Natural killer cell (primary cell): ENCODE results near the gene FKBP1A. TPM values are rescaled to one million over a fixed set of nuclear protein-coding genes. Genes with fewer than 3 reads are reported as not detected.

ENCODE experiments used
- ATAC-seq, 3 donors: fragments of 150-1000 bp in 2 of 3; fragments of 200-7000 bp in 1 of 3; cut with Tn5 transposase; 1 replicate in 1 of 3; 2 replicates in 2 of 3; pipeline ENCODE4 v1.10.0; 2021; ENCODE audit warnings: mild to moderate bottlenecking in 2 of 3, moderate library complexity in 2 of 3
- DNase-seq, 2 donors: peaks; one replicate each; pipeline versions ENCODE4 v3.0.0 to v3.0.0-alpha.2; 2013 to 2021; ENCODE audit warnings: mixed read lengths in 1 of 2
- H3K27ac ChIP-seq: one replicate; pipeline ENCODE4 v1.5.1; 2013; ENCODE audit warnings: mild to moderate bottlenecking, low read length
- H3K27me3 ChIP-seq: one replicate; pipeline ENCODE4 v1.6.1; 2013; ENCODE audit warnings: low read length; ENCODE audit not compliant: control insufficient read depth, insufficient read depth
- H3K36me3 ChIP-seq: one replicate; pipeline ENCODE4 v1.6.1; 2013; ENCODE audit warnings: low read length; ENCODE audit not compliant: control insufficient read depth, insufficient read depth
- H3K4me1 ChIP-seq: one replicate; pipeline ENCODE4 v1.6.1; 2013; ENCODE audit warnings: low read length; ENCODE audit not compliant: control insufficient read depth, insufficient read depth
- H3K4me3 ChIP-seq: one replicate; pipeline ENCODE4 v1.5.1; 2013; ENCODE audit warnings: low read length
- H3K9me3 ChIP-seq: one replicate; pipeline ENCODE4 v1.6.1; 2013; ENCODE audit warnings: low read length; ENCODE audit not compliant: control insufficient read depth, insufficient read depth
- H3K27ac Mint-ChIP-seq, 2 donors: one replicate each; pipeline ENCODE4 v1.8.0; 2022; ENCODE audit warnings: mild to moderate bottlenecking in 2 of 2, mixed read lengths in 2 of 2, moderate library complexity in 1 of 2
- H3K27me3 Mint-ChIP-seq, 2 donors: one replicate each; pipeline ENCODE4 v1.8.0; 2022; ENCODE audit warnings: low read depth in 2 of 2, mixed read lengths in 2 of 2
- H3K36me3 Mint-ChIP-seq: one replicate; pipeline ENCODE4 v1.8.0; 2022; ENCODE audit warnings: mixed read lengths
- H3K4me1 Mint-ChIP-seq, 2 donors: one replicate each; pipeline ENCODE4 v1.8.0; 2022; ENCODE audit warnings: mixed read lengths in 2 of 2
- H3K4me3 Mint-ChIP-seq: one replicate; pipeline ENCODE4 v1.8.0; 2022; ENCODE audit warnings: mild to moderate bottlenecking, moderate library complexity, mixed read lengths
- H3K9me3 Mint-ChIP-seq, 2 donors: one replicate each; pipeline ENCODE4 v1.8.0; 2022; ENCODE audit warnings: mixed read lengths in 2 of 2
- CTCF ChIP-seq: fragments of 200-600 bp; IDR thresholded peaks from one replicate; pipeline ENCODE4 v1.8.0; 2022; ENCODE audit warnings: antibody characterized with exemption
- WGBS: methylation state at CpG from one replicate; pipeline ENCODE4 v1.1.7; 2013; ENCODE audit warnings: missing lambda C conversion rate; ENCODE audit not compliant: insufficient coverage; 5-methylcytosine and 5-hydroxymethylcytosine counted together
- intact Hi-C: fragments of 100-400 bp; cut with micrococcal nuclease; formaldehyde crosslinking; loops from one replicate; pipeline ENCODE4 v1.14.2; 2022
- total RNA-seq, 4 donors: library from RNA; stranded (reverse); fragments of 120-200 nt in 1 of 4; gene quantifications; one replicate each; pipeline versions ENCODE4 v1.2.3 to v1.2.4, GENCODE V29; 2013 to 2022

FKBP1A gene
- total RNA-seq, 3 donors from 2014 or later (not counting 1 experiment from before 2014, with no cell fraction given): 74.6 to 76.4 (median 75.4) TPM

- no peak for TF ChIP-seq CTCF
- no peak within 1 kb of the TSS for H3K4me3 ChIP-seq
- Mint-ChIP-seq H3K27me3 (no peaks in the 10 kb centered on the region), H3K4me3 (no peak within 1 kb of the TSS), H3K9me3 (no peaks in the 10 kb centered on the region), H3K27ac (peak within 1 kb of the TSS in 1 of 2 donors; percentile 39), H3K4me1 (peaks cover 0 to 13% of the 10 kb centered on the region in 2 donors), H3K36me3 (no peaks in the 10 kb centered on the region)
- no peak for ATAC-seq
- H3K9me3 ChIP-seq: no peaks in the 10 kb centered on the region
- H3K4me1 ChIP-seq: peaks cover 17% of the 10 kb centered on the region
- intact Hi-C loops: no loop called here
- peaks cover 4% of the 10 kb centered on the region for H3K36me3 ChIP-seq
- no peak for DNase-seq
- no peaks in the 10 kb centered on the region for H3K27me3 ChIP-seq
- no peak within 1 kb of the TSS for H3K27ac ChIP-seq
- WGBS: 85% methylated on average over 8 of the region's 8 CpGs
Measured at GRCh38 chr20:1328680-1329330, 64.0 kb downstream of the FKBP1A start, which contains the start of gene SDCBP2. Gene SDCBP2 (minus strand): TSS chr20:1329139. CDS start chr20:1320416, 8,723 bp downstream.

- WGBS: 96% methylated on average over 7 of the region's 7 CpGs
Measured at GRCh38 chr20:1327827-1328679, 64.8 kb downstream of the FKBP1A start.

GRCh38 chr20:1327241-1327653 is 65.6 kb downstream of the FKBP1A start:
- Mint-ChIP-seq H3K27me3 (peaks cover under 1% of the 10 kb centered on the region in 2 donors), H3K4me1 (peaks cover 0 to 13% of the 10 kb centered on the region in 2 donors), H3K4me3 (no peak overlapping the region), H3K27ac (no peak overlapping the region), H3K36me3 (no peaks in the 10 kb centered on the region), H3K9me3 (no peaks in the 10 kb centered on the region)
- 94% methylated on average over 8 of the region's 8 CpGs for WGBS
- H3K4me1 ChIP-seq: peaks cover 17% of the 10 kb centered on the region
- no peak for DNase-seq
- H3K36me3 ChIP-seq: no peaks in the 10 kb centered on the region
- no peaks in the 10 kb centered on the region for H3K9me3 ChIP-seq
- TF ChIP-seq CTCF: no peak
- H3K27me3 ChIP-seq: no peaks in the 10 kb centered on the region
- intact Hi-C loops: no loop called here
- no peak for ATAC-seq
- no peak overlapping the region for H3K27ac ChIP-seq
- H3K4me3 ChIP-seq: no peak overlapping the region

More at GRCh38 chr20:1327827-1328679, 64.8 kb downstream of the FKBP1A start:
- Histone ChIP-seq H3K36me3 (peaks cover 4% of the 10 kb centered on the region), H3K4me3 (no peak overlapping the region), H3K9me3 (no peaks in the 10 kb centered on the region), H3K4me1 (peaks cover 17% of the 10 kb centered on the region), H3K27ac (no peak overlapping the region), H3K27me3 (no peaks in the 10 kb centered on the region)
- H3K4me1 Mint-ChIP-seq: peaks cover 0 to 13% of the 10 kb centered on the region in 2 donors
- intact Hi-C loops: no loop called here
- H3K4me3 Mint-ChIP-seq: no peak overlapping the region
- H3K27ac Mint-ChIP-seq: peak overlapping the region in 1 of 2 donors; percentile 6
- no peaks in the 10 kb centered on the region for H3K27me3 Mint-ChIP-seq
- DNase-seq (no peak), ATAC-seq (no peak)
- H3K9me3 Mint-ChIP-seq: no peaks in the 10 kb centered on the region
- no peak for TF ChIP-seq CTCF
- no peaks in the 10 kb centered on the region for H3K36me3 Mint-ChIP-seq
